PFSK-1 (cell line): ENCODE data around the gene LRPAP1.

ENCODE experiments used
- FOXP2 ChIP-seq: optimal IDR thresholded peaks from 2 replicates; pipeline ENCODE3; 2011; ENCODE audit warnings: borderline replicate concordance, control low read depth, inconsistent platforms; ENCODE audit not compliant: insufficient read depth; ENCODE audit errors: extremely low read length, extremely low read depth
- POLR2AphosphoS5 ChIP-seq: IDR thresholded peaks from 2 replicates; pipeline ENCODE4 v1.6.1; 2012; ENCODE audit warnings: low read depth, mild to moderate bottlenecking, control low read depth, low read length, moderate library complexity
- SIN3A ChIP-seq: IDR thresholded peaks from 2 replicates; pipeline ENCODE4 v1.6.1; 2012; ENCODE audit warnings: mild to moderate bottlenecking, low read length, moderate library complexity, borderline replicate concordance; ENCODE audit not compliant: insufficient read depth
- TAF1 ChIP-seq: IDR thresholded peaks from 2 replicates; pipeline ENCODE4 v1.6.1; 2012; ENCODE audit warnings: low read length, control low read depth, borderline replicate concordance; ENCODE audit not compliant: insufficient read depth
- TF ChIP-seq, protein P1 (sequence below), 2 experiments: IDR thresholded peaks; 2 replicates each; pipeline versions ENCODE4 v1.6.1 to v1.8.0; 2011 to 2012; ENCODE audit warnings: low read depth in 2 of 2, low read length in 2 of 2, control low read depth in 1 of 2, inconsistent platforms in 1 of 2, mild to moderate bottlenecking in 1 of 2, moderate library complexity in 1 of 2; ENCODE audit not compliant: insufficient read depth in 1 of 2

DNA sequence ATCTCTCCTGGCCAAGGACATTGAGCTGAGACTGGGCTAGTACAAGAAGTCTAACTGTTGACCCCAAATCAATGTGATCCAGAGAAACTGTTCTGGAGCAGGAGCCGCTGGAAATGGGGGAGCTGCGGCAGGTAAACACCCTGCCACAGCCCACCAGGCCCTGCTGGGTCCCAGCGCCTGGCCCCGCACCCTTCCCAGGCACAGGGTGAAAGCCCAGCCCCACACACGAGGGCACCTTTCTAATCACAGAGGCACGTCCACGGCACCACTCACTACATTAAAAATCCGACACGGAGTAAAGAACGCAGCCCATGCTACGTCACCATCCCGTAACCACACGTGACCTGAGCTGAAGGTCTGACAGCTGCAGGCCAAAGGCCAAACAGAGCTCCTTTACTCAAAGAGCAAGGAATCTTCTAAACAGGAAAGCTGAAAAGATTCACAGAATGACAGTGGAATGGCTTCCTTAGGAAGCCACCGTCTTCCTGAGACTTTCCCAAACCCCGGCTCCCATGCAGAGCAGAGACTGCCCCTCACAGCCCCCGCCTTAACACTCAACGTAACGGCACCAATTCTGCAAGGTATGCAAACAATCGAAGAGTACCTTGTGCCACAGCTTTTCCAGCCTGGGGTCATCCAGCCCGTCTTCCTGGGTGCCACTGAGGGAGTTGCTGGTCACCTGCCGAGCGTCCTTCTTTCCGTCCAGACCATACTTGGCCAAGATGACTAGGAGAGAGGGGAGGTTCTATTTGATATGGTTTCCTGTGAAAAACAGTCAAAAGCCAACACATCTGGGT lies 12.6 kb downstream of the LRPAP1 start:
- TF ChIP-seq POLR2AphosphoS5 (no peak), SIN3A (no peak), TAF1 (no peak), FOXP2 (no peak)
- TF ChIP-seq, protein P1, sequence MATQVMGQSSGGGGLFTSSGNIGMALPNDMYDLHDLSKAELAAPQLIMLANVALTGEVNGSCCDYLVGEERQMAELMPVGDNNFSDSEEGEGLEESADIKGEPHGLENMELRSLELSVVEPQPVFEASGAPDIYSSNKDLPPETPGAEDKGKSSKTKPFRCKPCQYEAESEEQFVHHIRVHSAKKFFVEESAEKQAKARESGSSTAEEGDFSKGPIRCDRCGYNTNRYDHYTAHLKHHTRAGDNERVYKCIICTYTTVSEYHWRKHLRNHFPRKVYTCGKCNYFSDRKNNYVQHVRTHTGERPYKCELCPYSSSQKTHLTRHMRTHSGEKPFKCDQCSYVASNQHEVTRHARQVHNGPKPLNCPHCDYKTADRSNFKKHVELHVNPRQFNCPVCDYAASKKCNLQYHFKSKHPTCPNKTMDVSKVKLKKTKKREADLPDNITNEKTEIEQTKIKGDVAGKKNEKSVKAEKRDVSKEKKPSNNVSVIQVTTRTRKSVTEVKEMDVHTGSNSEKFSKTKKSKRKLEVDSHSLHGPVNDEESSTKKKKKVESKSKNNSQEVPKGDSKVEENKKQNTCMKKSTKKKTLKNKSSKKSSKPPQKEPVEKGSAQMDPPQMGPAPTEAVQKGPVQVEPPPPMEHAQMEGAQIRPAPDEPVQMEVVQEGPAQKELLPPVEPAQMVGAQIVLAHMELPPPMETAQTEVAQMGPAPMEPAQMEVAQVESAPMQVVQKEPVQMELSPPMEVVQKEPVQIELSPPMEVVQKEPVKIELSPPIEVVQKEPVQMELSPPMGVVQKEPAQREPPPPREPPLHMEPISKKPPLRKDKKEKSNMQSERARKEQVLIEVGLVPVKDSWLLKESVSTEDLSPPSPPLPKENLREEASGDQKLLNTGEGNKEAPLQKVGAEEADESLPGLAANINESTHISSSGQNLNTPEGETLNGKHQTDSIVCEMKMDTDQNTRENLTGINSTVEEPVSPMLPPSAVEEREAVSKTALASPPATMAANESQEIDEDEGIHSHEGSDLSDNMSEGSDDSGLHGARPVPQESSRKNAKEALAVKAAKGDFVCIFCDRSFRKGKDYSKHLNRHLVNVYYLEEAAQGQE (IDR thresholded peaks at IDR 0.05; ENCODE audit: insufficient read depth in 1 of 2, low read depth in 2 of 2, low read length in 2 of 2) = no peak
